ENCODE measurements around the gene P4HA2. TPM values are rescaled to one million over a fixed set of nuclear protein-coding genes. Genes with fewer than 3 reads are reported as not detected.

The P4HA2 gene
- total and polyA plus RNA-seq, 2 of the 13 experiments (the other 11 are each of a cell fraction or from before 2014, with no cell fraction given) = 37.7 to 126 TPM

- TF ChIP-seq PAXIP1 (CRISPR knock-in tag; conservative IDR thresholded peaks at IDR 0.05) = no peak; the same call in 1 of the 2 replicates
- no peak for TF ChIP-seq ZNF674 (CRISPR knock-in tag; IDR thresholded peaks at IDR 0.05; ENCODE audit: low read depth)
- no peak for TF ChIP-seq ZSCAN9 (CRISPR knock-in tag; IDR thresholded peaks at IDR 0.05; ENCODE audit: borderline replicate concordance)
- no peak; the same call in 1 of the 2 replicates for TF ChIP-seq ARID5B (CRISPR knock-in tag; IDR thresholded peaks at IDR 0.05)
- 0 out of 2 replicates have a peak, but pooled peaks have one; percentile 25 for TF ChIP-seq TIGD3 (CRISPR knock-in tag; IDR thresholded peaks at IDR 0.05; ENCODE audit: borderline replicate concordance)
- no peak for TF ChIP-seq ZNF879 (CRISPR knock-in tag; IDR thresholded peaks at IDR 0.05)
- no peak for TF ChIP-seq ZNF576 (CRISPR knock-in tag; IDR thresholded peaks at IDR 0.05)
- TF ChIP-seq ZNF501 (CRISPR knock-in tag; IDR thresholded peaks at IDR 0.05) = no peak
- peak; percentile 66; the same call in 1 of the 2 replicates for TF ChIP-seq TARDBP (CRISPR knock-in tag; IDR thresholded peaks at IDR 0.05)
- TF ChIP-seq ZFP36L1 (CRISPR knock-in tag; IDR thresholded peaks at IDR 0.05) = no peak
- TF ChIP-seq RFX5 (IDR thresholded peaks at IDR 0.05; ENCODE audit: low read depth, low read length) = no peak
- 0 out of 2 replicates have a peak, but pooled peaks have one; percentile 21 for TF ChIP-seq ZNF816 (CRISPR knock-in tag; IDR thresholded peaks at IDR 0.05; ENCODE audit: borderline replicate concordance)
- TF ChIP-seq ZNF772 (CRISPR knock-in tag; IDR thresholded peaks at IDR 0.05) = peak; percentile 75; the same call in 1 of the 2 replicates
- no peak for TF ChIP-seq SRSF1 (optimal IDR thresholded peaks at IDR 0.05; ENCODE audit: low read depth, low read length)
- TF ChIP-seq LBX2 (CRISPR knock-in tag; IDR thresholded peaks at IDR 0.05; ENCODE audit: borderline replicate concordance) = 0 out of 2 replicates have a peak, but pooled peaks have one; percentile 20
- TF ChIP-seq TAF15 (IDR thresholded peaks at IDR 0.05; ENCODE audit: low read depth, low read length, poor library complexity, severe bottlenecking) = no peak
- TF ChIP-seq ZMYM2 (CRISPR knock-in tag; IDR thresholded peaks at IDR 0.05) = no peak
- peak; percentile 62; the same call in 1 of the 2 replicates for TF ChIP-seq TFAP4 (IDR thresholded peaks at IDR 0.05; ENCODE audit: borderline replicate concordance, low read depth)
Observed at GRCh38 chr5:132227485-132228240, at the start of gene P4HA2 (continued).
